PC-9 (cell line): ENCODE measurements around the gene AGAP1.

ENCODE experiments used
- CTCF ChIP-seq: fragments of 200-600 bp; sonication (generic); conservative IDR thresholded peaks from 2 replicates; pipeline ENCODE4 v1.6.1; 2017; ENCODE audit warnings: mixed run types, antibody characterized with exemption, mild to moderate bottlenecking, moderate library complexity
- EZH2 ChIP-seq: fragments of 200-600 bp; sonication (generic); IDR thresholded peaks from 2 replicates; pipeline ENCODE4 v1.8.0; 2017; ENCODE audit warnings: antibody characterized with exemption, low read depth

DNA sequence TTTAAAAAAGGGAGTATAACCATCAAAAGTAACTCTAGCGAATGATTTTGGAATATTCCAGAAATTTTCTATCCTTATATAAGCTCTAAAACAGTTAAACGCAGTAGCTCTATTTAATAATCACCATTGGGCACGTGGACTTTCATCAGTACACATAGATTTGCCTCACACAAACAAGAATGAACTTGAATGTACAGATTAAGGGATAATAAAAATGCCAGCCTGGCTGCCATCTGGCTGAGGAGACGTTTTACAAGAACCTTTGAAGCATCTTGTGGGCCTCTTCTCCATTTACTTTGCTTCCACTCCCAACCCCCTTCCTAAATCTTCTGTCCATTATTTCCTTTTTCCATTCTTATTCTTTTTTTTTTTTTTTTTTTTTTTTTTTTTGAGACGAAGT is 47.2 kb downstream of the AGAP1 start:
- TF ChIP-seq CTCF, result no peak
- TF ChIP-seq EZH2, result no peak
